IMR-90 (cell line): Measurements from ENCODE around the gene CDC42BPA. TPM values are rescaled to one million over a fixed set of nuclear protein-coding genes. Genes with fewer than 3 reads are reported as not detected.
"Not testable (repeated sequence)": the region's sequence is repeated elsewhere in the genome, so short reads cannot be mapped to it uniquely, and the experiment has no call there.

Experiments used
- ATAC-seq: fragments of 200-7000 bp; cut with Tn5 transposase; 2 replicates; pipeline ENCODE4 v1.9.1; 2020; ENCODE audit warnings: low read depth, mild to moderate bottlenecking, moderate library complexity
- BruUV-seq: library from RNA; stranded (reverse); fragments of 400-500 nt; replicated peaks from 2 replicates; lab custom pipeline; 2021; lab: Mats Ljungman, UMichigan
- CTCF ChIA-PET: fragments of 300-600 bp; formaldehyde crosslinking; extraction: SDS; loops from one replicate; lab custom pipeline; 2021; ENCODE audit warnings: antibody characterized with exemption; lab: Yijun Ruan, JAX
- POLR2A ChIA-PET: fragments of 300-600 bp; sonication (Branson Sonifier 250); formaldehyde crosslinking; loops from one replicate; lab custom pipeline; 2022; ENCODE audit warnings: antibody characterized with exemption; ENCODE audit not compliant: unreplicated experiment; lab: Charles Lee
- DNase-seq: peaks from one replicate; pipeline ENCODE4 v3.0.0; 2013
- H2AFZ ChIP-seq: replicated peaks from 2 replicates; pipeline ENCODE3; 2013; ENCODE audit warnings: low read length, mild to moderate bottlenecking; ENCODE audit not compliant: poor library complexity
- H2AK5ac ChIP-seq: 2 replicates; pipeline ENCODE4 v1.6.1; 2013; ENCODE audit warnings: low read depth, low read length, inconsistent platforms
- H2AK9ac ChIP-seq: replicated peaks from 2 replicates; pipeline ENCODE3; 2013; ENCODE audit warnings: mild to moderate bottlenecking, low read depth, low read length, moderate library complexity; ENCODE audit not compliant: poor library complexity
- H2BK120ac ChIP-seq: 2 replicates; pipeline ENCODE4 v1.6.1; 2013; ENCODE audit warnings: low read depth, low read length, inconsistent platforms
- H2BK15ac ChIP-seq: 3 replicates; pipeline ENCODE4 v1.6.1; 2013; ENCODE audit warnings: low read depth, low read length, inconsistent platforms
- H2BK20ac ChIP-seq: 2 replicates; pipeline ENCODE4 v1.6.1; 2013; ENCODE audit warnings: low read depth, mild to moderate bottlenecking, inconsistent platforms, low read length, moderate library complexity
- H2BK5ac ChIP-seq: 2 replicates; pipeline ENCODE4 v1.6.1; 2013; ENCODE audit warnings: mild to moderate bottlenecking, low read depth, low read length, inconsistent platforms; ENCODE audit not compliant: poor library complexity, severe bottlenecking
- H3K14ac ChIP-seq: replicated peaks from 2 replicates; pipeline ENCODE4 v1.6.1; 2013; ENCODE audit warnings: low read depth, low read length, inconsistent platforms
- H3K18ac ChIP-seq: 2 replicates; pipeline ENCODE4 v1.6.1; 2013; ENCODE audit warnings: low read depth, low read length, control low read depth
- H3K23ac ChIP-seq: 2 replicates; pipeline ENCODE4 v1.6.1; 2013; ENCODE audit warnings: low read depth, low read length, inconsistent platforms
- H3K27ac ChIP-seq: 2 replicates; pipeline ENCODE4 v1.5.1; 2013; ENCODE audit warnings: mild to moderate bottlenecking, control low read depth, low read length; ENCODE audit not compliant: insufficient read depth
- H3K27me3 ChIP-seq: 2 replicates; pipeline ENCODE4 v1.6.1; 2013; ENCODE audit warnings: low read length; ENCODE audit not compliant: control insufficient read depth, insufficient read depth
- H3K36me3 ChIP-seq: 2 replicates; pipeline ENCODE4 v1.6.1; 2013; ENCODE audit warnings: low read length, mixed read lengths; ENCODE audit not compliant: control insufficient read depth, insufficient read depth
- H3K4ac ChIP-seq: 2 replicates; pipeline ENCODE4 v1.6.1; 2013; ENCODE audit warnings: low read depth, low read length, inconsistent platforms
- H3K4me1 ChIP-seq: 2 replicates; pipeline ENCODE4 v1.6.1; 2013; ENCODE audit warnings: low read length, mixed read lengths; ENCODE audit not compliant: control insufficient read depth, insufficient read depth
- H3K4me2 ChIP-seq: 2 replicates; pipeline ENCODE4 v1.6.1; 2013; ENCODE audit warnings: low read depth, mild to moderate bottlenecking, control low read depth, low read length, moderate library complexity
- H3K4me3 ChIP-seq: 2 replicates; pipeline ENCODE4 v1.5.1; 2013; ENCODE audit warnings: low read depth, mild to moderate bottlenecking, control low read depth, low read length, moderate library complexity; ENCODE audit not compliant: insufficient read depth
- H3K56ac ChIP-seq: 2 replicates; pipeline ENCODE4 v1.6.1; 2013; ENCODE audit warnings: low read length, inconsistent platforms; ENCODE audit not compliant: insufficient read depth; ENCODE audit errors: extremely low read depth
- H3K79me1 ChIP-seq, 2 experiments: 2 replicates each; pipeline ENCODE4 v1.6.1; 2013; ENCODE audit warnings: low read length in 2 of 2, inconsistent platforms in 1 of 2, low read depth in 1 of 2
- H3K9ac ChIP-seq: 2 replicates; pipeline ENCODE4 v1.6.1; 2013; ENCODE audit warnings: low read depth, low read length, control low read depth
- H3K9me1 ChIP-seq: 2 replicates; pipeline ENCODE4 v1.6.1; 2013; ENCODE audit warnings: low read length, inconsistent platforms; ENCODE audit not compliant: insufficient read depth
- H3K9me3 ChIP-seq: 2 replicates; pipeline ENCODE4 v1.6.1; 2013; ENCODE audit warnings: low read length; ENCODE audit not compliant: control insufficient read depth, insufficient read depth
- H4K20me1 ChIP-seq: 2 replicates; pipeline ENCODE4 v1.6.1; 2013; ENCODE audit warnings: low read length, inconsistent platforms; ENCODE audit not compliant: insufficient read depth
- H4K5ac ChIP-seq: 2 replicates; pipeline ENCODE4 v1.6.1; 2013; ENCODE audit warnings: mild to moderate bottlenecking, low read depth, low read length, control low read depth
- H4K8ac ChIP-seq, 2 experiments: 2 replicates each; pipeline ENCODE4 v1.6.1; 2013; ENCODE audit warnings: low read depth in 2 of 2, low read length in 2 of 2, control low read depth in 1 of 2, inconsistent platforms in 1 of 2
- H4K91ac ChIP-seq: 2 replicates; pipeline ENCODE4 v1.6.1; 2013; ENCODE audit warnings: low read depth, low read length, inconsistent platforms; ENCODE audit not compliant: insufficient read depth
- WGBS, 2 experiments: methylation state at CpG; one replicate each; pipeline versions ENCODE4 v1.1.5 to v1.1.7; 2013; ENCODE audit warnings: missing lambda C conversion rate in 2 of 2; ENCODE audit not compliant: insufficient read length in 1 of 2; ENCODE audit errors: extremely low coverage in 2 of 2; 5-methylcytosine and 5-hydroxymethylcytosine counted together
- dilution Hi-C: fragments of 300-500 bp; cut with HindIII; formaldehyde crosslinking; loops from one replicate; pipeline ENCODE4 v1.14.3; 2018; ENCODE audit warnings: low sequenced_read_pairs; ENCODE audit not compliant: unreplicated experiment
- in situ Hi-C: fragments of 300-500 bp; cut with MboI; formaldehyde crosslinking; loops from 3 replicates; pipeline ENCODE4 v1.14.3; 2019; ENCODE audit warnings: low sequenced_read_pairs, inconsistent platforms, mixed read lengths
- intact Hi-C: fragments of 100-400 bp; cut with micrococcal nuclease; formaldehyde crosslinking; loops from 2 replicates; pipeline ENCODE4 v1.10.0; 2022
- polyA plus RNA-seq, 3 experiments: library from polyadenylated mRNA; depleted of rRNA; stranded (reverse); fragments of >200 nt; gene quantifications; 2 replicates each; pipeline ENCODE4 v1.2.3, GENCODE V29; 2012; ENCODE audit warnings: low replicate concordance in 1 of 3
- total RNA-seq: library from RNA; depleted of rRNA; stranded (reverse); fragments of >200 nt; gene quantifications from 2 replicates; pipeline ENCODE4 v1.2.3, GENCODE V29; 2012

The CDC42BPA gene
- total and polyA plus RNA-seq, 2 of the 4 experiments (the other 2 are of a cell fraction): 9.4 to 27.8 TPM

DNA sequence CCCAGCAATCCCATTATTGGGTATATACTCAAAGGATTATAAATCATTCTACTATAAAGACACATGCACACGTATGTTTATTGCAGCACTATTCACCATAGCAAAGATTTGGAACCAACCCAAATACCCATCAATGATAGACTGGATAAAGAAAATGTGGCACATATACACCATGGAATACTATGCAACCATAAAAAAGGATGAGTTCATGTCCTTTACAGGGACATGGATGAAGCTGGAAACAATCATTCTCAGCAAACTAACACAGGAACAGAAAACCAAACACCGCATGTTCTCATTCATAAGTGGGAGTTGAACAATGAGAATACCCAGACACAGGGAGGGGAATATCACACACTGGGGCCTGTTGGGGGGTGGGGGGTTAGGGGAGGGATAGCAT lies 318.7 kb downstream of the CDC42BPA start:
- peaks cover 24% of the 10 kb centered on the region for H3K36me3 ChIP-seq
- H3K23ac ChIP-seq, H3K27me3 ChIP-seq, H3K9ac ChIP-seq, H2BK20ac ChIP-seq, H2BK15ac ChIP-seq, H4K20me1 ChIP-seq, H2AK5ac ChIP-seq, H3K56ac ChIP-seq, H2BK5ac ChIP-seq, DNase-seq, H2BK120ac ChIP-seq, intact Hi-C loops, H3K9me1 ChIP-seq, H3K18ac ChIP-seq, ATAC-seq, CTCF ChIA-PET, H3K79me1 ChIP-seq, H2AFZ ChIP-seq, H3K4me1 ChIP-seq, POLR2A ChIA-PET, H3K9me3 ChIP-seq, in situ Hi-C loops, H3K14ac ChIP-seq, H4K8ac ChIP-seq, BruUV-seq, H2AK9ac ChIP-seq, H3K4me3 ChIP-seq, H4K91ac ChIP-seq, dilution Hi-C loops, H4K5ac ChIP-seq, H3K27ac ChIP-seq, H3K4ac ChIP-seq, H3K4me2 ChIP-seq: not testable (repeated sequence)
- WGBS, 2 experiments: no CpG with 5 or more reads among the region's 2 CpGs
